Panc1 (cell line): Measurements from ENCODE around the gene ISM1. TPM values are rescaled to one million over a fixed set of nuclear protein-coding genes. Genes with fewer than 3 reads are reported as not detected.

Experiments
- ATAC-seq: fragments of 200-7000 bp; cut with Tn5 transposase; 2 replicates; pipeline ENCODE4 v1.9.1; 2020; ENCODE audit warnings: mild to moderate bottlenecking, moderate library complexity
- BruUV-seq: library from RNA; stranded (reverse); fragments of 400-500 nt; replicated peaks from 2 replicates; lab custom pipeline; 2021; lab: Mats Ljungman, UMichigan
- CTCF ChIA-PET: fragments of 300-600 bp; sonication (Branson Sonifier 250); formaldehyde crosslinking; loops from one replicate; lab custom pipeline; 2022; ENCODE audit warnings: antibody characterized with exemption; lab: Charles Lee
- POLR2A ChIA-PET: fragments of 300-600 bp; sonication (Branson Sonifier 250); formaldehyde crosslinking; loops from one replicate; lab custom pipeline; 2022; ENCODE audit warnings: antibody characterized with exemption; lab: Charles Lee
- DNase-seq: peaks from one replicate; pipeline ENCODE4 v3.0.0-alpha.2; 2010; ENCODE audit warnings: low read depth, low spot score
- H3K27ac ChIP-seq: 2 replicates; pipeline ENCODE4 v1.5.1; 2011; ENCODE audit warnings: mild to moderate bottlenecking, low read length, inconsistent platforms
- H3K27me3 ChIP-seq: fragments of 200-500 bp; sonication (Bioruptor generic); 2 replicates; pipeline ENCODE4 v1.6.0; 2014; ENCODE audit warnings: low read length, inconsistent platforms; ENCODE audit not compliant: control insufficient read depth, insufficient read depth
- H3K36me3 ChIP-seq: fragments of 200-500 bp; sonication (Bioruptor generic); 2 replicates; pipeline ENCODE4 v1.5.1; 2014; ENCODE audit warnings: inconsistent platforms, mild to moderate bottlenecking, low read length, moderate library complexity; ENCODE audit not compliant: control insufficient read depth, insufficient read depth
- H3K4me1 ChIP-seq: 2 replicates; pipeline ENCODE4 v1.5.1; 2011; ENCODE audit warnings: inconsistent platforms, mild to moderate bottlenecking, low read length, moderate library complexity; ENCODE audit not compliant: control insufficient read depth, insufficient read depth
- H3K4me3 ChIP-seq, 2 experiments: 2 replicates each; pipeline ENCODE4 v1.5.1; 2011 to 2012; ENCODE audit warnings: low read depth in 2 of 2, low read length in 2 of 2, mild to moderate bottlenecking in 2 of 2, inconsistent platforms in 1 of 2, moderate library complexity in 1 of 2
- H3K9me3 ChIP-seq: fragments of 200-500 bp; sonication (Bioruptor generic); 2 replicates; pipeline ENCODE4 v1.5.1; 2014; ENCODE audit warnings: low read depth, mild to moderate bottlenecking, inconsistent platforms, low read length, moderate library complexity; ENCODE audit not compliant: control insufficient read depth, insufficient read depth
- CTCF ChIP-seq: fragments of 450-650 bp; IDR thresholded peaks from 2 replicates; pipeline ENCODE4 v1.5.1; 2017; ENCODE audit warnings: mild to moderate bottlenecking
- POLR2AphosphoS5 ChIP-seq: IDR thresholded peaks from 2 replicates; pipeline ENCODE4 v1.6.1; 2012; ENCODE audit warnings: mild to moderate bottlenecking, low read depth, low read length, moderate library complexity
- REST ChIP-seq, 2 experiments: IDR thresholded peaks; 2 replicates each; pipeline ENCODE4 v1.6.1; 2011 to 2012; ENCODE audit warnings: low read depth in 2 of 2, control low read depth in 1 of 2, low read length in 1 of 2, mild to moderate bottlenecking in 1 of 2, moderate library complexity in 1 of 2; ENCODE audit not compliant: insufficient read depth in 1 of 2
- SIN3A ChIP-seq: IDR thresholded peaks from 2 replicates; pipeline ENCODE4 v1.6.1; 2012; ENCODE audit warnings: low read depth, mild to moderate bottlenecking, low read length, moderate library complexity, borderline replicate concordance; ENCODE audit not compliant: insufficient read depth
- TCF7L2 ChIP-seq: IDR thresholded peaks from 2 replicates; pipeline ENCODE4 v1.6.1; 2011; ENCODE audit warnings: mild to moderate bottlenecking, low read depth, low read length, inconsistent platforms
- in situ Hi-C: cut with HindIII; loops from 2 replicates; pipeline ENCODE4 v1.10.0; 2016; ENCODE audit warnings: low sequenced_read_pairs, low pct_unique_long_range_greater_than_20kb
- intact Hi-C: fragments of 100-400 bp; cut with micrococcal nuclease; formaldehyde crosslinking; loops from one replicate; pipeline ENCODE4 v1.10.0; 2022; ENCODE audit not compliant: unreplicated experiment
- total RNA-seq: library from RNA; stranded (reverse); gene quantifications from one replicate; pipeline ENCODE4 v1.2.1, GENCODE V29; 2021; ENCODE audit not compliant: unreplicated experiment

The ISM1 gene
- total RNA-seq, 1 experiment from 2014 or later, result not detected

- H3K27me3 ChIP-seq, result no peaks in the 10 kb centered on the region
- TF ChIP-seq CTCF (no peak), POLR2AphosphoS5 (no peak), REST (IDR thresholded peaks at IDR 0.05; ENCODE audit: insufficient read depth in 1 of 2, low read depth in 2 of 2, low read length in 1 of 2) (no peak)
- CTCF ChIA-PET, result no interaction called here
- no peak overlapping the region for H3K4me3 ChIP-seq
- BruUV-seq, result no TSS peak
- H3K36me3 ChIP-seq, result no peaks in the 10 kb centered on the region
- H3K27ac ChIP-seq, result no peak overlapping the region
- DNase-seq, result no peak
- H3K9me3 ChIP-seq, result no peaks in the 10 kb centered on the region
- intact Hi-C loops, result no loop called here
- no peaks in the 10 kb centered on the region for H3K4me1 ChIP-seq
- ATAC-seq, result no peak
- in situ Hi-C loops, result no loop called here
- POLR2A ChIA-PET, result no interaction called here
Measured at GRCh38 chr20:13342469-13343242, 121.6 kb downstream of the ISM1 start.

- intact Hi-C loops (no loop called here), in situ Hi-C loops (no loop called here)
- ATAC-seq, result no peak
- H3K27ac ChIP-seq, result no peak overlapping the region
- no peaks in the 10 kb centered on the region for H3K27me3 ChIP-seq
- BruUV-seq, result no TSS peak
- no peaks in the 10 kb centered on the region for H3K9me3 ChIP-seq
- no peaks in the 10 kb centered on the region for H3K36me3 ChIP-seq
- DNase-seq, result no peak
- no peak overlapping the region for H3K4me3 ChIP-seq
- H3K4me1 ChIP-seq, result no peaks in the 10 kb centered on the region
- TF ChIP-seq REST (IDR thresholded peaks at IDR 0.05; ENCODE audit: insufficient read depth in 1 of 2, low read depth in 2 of 2, low read length in 1 of 2) (no peak), CTCF (no peak), POLR2AphosphoS5 (no peak), SIN3A (no peak), TCF7L2 (no peak)
- ChIA-PET POLR2A (no interaction called here), CTCF (no interaction called here)
Measured at GRCh38 chr20:13344671-13345070, 123.6 kb downstream of the ISM1 start.
